CD4-positive, alpha-beta T cell treated with Interleukin-10 for 1 hour (primary cell): Measurements from ENCODE around the gene AIPL1.

ENCODE experiments used
- DNase-seq: peaks from one replicate; pipeline ENCODE4 v3.0.0-alpha.2; 2020

Gene AIPL1

GRCh38 chr17:6465206-6466003, 30.5 kb upstream of the AIPL1 start:
- no peak for DNase-seq

DNA sequence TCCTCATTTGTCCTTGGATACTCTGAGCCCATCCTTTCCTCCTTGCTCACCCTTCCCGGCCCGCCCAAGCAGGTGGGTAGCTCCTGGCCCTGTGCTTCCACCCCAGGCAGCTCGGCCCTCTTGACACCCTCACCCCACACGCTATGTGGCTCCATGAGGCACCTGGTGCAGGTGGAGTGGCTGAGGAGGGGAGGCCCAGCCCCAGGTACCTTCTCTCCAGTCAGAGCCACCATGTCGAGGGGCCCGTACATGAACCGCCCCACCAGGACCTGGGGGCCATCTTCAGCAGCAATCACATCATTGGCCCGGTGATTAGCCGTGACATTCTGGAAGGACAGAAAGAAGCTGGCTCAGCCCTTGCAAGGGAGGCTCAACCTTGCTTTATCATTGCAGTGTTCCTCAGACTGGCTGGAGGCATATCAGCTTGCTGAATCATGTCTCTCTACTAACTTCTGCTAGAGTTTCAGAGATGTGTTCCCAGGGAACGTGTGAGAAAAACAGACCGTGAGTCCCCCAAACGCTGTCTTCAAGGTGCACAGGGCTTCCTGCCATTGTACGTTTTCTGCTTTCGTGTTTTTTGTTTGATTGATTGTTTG, 29.6 kb upstream of the AIPL1 start:
- no peak for DNase-seq

GRCh38 chr17:6463616-6464445, 28.9 kb upstream of the AIPL1 start:
- DNase-seq, result no peak

DNA sequence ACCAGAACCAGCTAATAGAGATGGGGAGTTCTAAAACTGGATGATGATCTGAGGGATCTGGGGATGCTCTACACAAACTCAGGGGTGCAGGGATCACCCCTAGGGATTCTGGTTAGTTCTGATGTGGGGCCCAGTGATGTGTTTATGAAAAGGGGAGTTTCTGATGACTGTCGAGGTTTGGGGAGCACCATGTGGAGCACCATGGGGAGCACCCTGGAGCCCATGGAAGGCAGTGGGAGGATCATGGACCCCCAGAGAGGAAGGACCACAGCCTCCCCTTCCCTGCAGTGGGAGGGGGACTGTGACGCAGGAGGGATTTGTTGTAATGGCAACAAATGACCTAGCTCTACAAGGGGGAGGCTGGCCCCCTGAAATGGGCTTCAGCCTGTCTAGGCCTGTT, 27.8 kb upstream of the AIPL1 start:
- DNase-seq, result no peak

DNA sequence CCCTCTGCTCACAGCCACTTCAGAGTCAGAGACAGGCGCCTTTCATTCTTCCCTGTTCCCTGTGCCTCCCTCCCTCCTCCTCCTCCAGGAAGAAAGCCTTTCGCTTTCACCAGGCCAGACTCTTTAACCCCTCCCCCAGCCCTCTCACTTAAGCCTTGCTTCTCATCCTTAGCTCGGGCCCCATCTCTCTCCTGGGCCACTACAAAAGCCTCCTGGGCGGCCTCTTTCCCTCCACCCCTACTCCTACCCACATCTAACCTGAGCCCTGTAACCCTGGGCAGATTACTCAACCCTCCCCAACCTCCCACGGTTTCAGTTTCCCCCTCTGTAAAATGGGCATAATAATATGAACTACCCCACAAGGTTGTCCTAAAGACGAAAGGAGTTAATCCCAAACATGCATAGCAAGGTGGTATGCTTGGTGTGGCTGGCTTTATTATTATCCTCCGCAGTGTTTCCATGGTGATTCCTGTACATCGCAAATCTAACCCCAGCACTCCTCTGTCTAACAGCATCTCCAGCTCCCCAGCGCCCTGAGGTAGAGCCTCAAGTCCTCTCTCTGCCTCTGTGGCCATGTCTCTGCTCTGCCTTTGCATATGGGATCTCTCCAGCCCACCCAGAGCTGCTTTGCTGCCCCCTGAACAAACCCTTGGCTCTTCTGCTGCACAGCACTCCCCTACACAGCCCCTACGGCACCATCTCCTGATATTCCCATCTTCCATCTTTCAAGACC, 27.0 kb upstream of the AIPL1 start:
- no peak for DNase-seq

- no peak for DNase-seq
Measured at GRCh38 chr17:6461246-6461645, 26.3 kb upstream of the AIPL1 start.

DNA sequence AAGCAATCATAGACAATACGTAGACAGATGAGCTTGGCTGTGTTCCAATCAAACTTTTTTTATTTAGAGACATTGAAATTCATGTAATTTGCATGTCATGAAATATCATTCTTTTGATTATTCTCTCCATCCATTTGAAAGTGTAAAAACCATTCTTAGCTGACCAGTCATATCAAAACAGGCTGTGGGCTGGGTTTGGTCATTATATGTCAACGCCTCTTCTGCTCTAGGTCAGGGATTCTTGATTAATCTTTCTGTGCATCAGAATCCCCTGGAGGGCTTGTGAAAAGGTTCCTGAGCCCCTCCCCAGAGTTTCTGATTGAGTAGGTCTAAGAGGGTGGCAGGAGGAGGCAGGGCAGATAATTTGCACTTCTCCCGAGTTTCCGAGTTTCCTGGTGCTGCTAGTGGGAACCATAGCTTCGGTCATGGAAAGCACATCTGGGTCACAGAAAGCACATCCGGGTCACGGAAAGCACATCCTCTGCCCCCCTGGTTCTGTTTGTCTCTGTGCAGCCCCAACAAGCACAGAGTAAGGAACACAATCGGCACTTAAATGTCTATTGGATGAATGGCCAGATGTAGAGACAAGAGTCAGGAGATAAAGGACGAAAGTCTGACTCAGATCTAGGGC, 25.7 kb upstream of the AIPL1 start:
- DNase-seq, result no peak

DNA sequence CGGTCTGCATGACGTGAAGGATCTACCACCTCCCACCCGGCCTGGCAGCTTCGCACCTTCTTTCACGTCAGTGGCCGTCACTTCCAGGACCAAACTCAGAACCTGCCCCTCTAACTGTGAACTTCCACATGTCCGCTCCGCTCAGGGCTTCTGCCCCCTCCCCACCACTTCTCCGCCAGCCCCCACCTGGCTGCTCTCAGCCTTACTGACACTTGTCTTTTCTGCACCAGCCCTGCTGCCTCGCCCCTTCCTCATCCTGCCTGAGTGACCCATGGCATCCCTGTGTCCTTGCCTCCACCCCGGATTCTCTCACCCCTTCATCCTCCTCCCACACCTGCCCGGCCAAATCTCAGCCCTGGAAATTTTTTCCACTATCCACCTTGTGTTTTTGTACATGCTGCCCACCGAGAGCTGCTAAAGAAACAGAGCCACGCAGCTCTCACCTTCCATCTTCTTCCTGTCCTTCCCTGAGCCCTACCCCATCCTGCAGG, 23.6 kb upstream of the AIPL1 start:
- no peak for DNase-seq

DNA sequence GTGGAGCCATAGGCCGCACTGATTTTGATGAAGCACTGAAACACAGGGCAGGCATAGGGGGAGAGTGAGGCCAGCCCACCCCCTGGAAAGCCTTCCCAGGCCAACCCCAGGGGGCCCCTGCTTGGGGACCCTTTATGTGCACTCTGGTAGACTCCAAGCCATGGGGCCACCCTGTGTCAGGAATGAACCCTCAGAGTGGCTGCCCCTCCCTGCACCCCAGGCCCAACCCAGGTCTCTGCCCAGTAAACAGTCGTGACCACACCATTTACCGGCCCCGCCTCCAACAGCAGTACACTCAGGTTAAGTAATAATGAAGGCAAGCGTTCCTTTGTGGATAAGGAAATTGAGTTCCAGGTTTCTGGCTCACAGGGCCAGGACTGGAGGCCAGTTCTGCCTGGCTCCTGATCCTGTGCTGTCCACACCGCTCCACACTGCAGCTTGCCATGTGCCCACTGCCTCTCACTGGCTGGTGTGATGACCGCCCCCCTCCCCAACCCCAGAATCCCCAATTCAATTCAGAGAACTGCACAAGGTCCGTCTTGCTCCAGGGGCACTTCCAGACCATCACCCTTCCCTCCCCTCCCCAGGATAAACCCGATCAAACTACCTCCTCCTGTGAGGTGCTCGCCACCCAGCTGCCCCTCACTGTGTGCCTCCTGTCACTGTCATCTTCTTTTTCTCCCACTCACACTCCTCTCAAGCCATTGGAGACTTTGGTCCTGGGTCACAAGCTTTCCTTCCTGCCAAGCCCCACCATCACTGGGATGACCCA, 23.0 kb upstream of the AIPL1 start:
- no peak for DNase-seq

- DNase-seq, result no peak
Measured at GRCh38 chr17:6456914-6457687, 22.2 kb upstream of the AIPL1 start.

DNA sequence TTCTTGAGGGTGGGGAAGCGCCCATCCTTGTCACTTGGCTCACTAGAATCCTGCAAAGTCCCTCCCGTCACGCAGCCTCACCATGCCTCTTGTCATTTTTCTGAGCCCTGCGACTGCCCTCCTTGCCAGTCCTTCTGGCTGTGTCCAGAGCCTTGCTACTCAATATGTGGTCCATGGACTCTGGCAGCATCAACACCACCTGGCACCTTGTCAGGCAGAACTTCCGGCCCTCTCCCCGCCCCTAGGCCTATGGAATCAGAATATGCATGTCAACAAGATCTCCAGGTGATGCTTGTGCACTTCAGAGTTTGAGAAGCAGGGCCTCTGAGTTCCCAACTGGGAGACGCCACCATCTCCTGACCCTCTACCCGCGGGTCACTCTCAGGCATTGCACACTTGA, 21.4 kb upstream of the AIPL1 start:
- no peak for DNase-seq

DNA sequence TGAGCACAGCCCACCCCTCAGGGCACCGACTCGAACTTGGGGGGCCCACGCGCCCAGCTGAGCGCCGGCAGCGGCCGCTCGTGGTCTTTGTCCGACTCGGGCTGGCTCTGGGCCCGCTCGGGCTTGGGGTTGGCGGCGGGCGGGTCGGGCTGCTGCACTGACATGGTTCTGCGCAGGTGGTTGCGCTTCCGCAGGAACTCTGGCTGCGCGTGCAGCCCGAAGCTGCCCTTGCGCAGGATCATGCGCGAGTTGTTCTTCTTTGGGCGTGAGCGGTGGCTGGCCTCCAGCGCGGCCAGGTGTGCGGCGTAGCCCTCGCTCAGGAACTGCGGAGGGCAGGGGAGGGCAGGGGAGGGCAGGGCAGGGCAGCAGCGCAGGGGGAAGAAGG, 20.4 kb upstream of the AIPL1 start:
- peak; percentile 56 for DNase-seq

DNA sequence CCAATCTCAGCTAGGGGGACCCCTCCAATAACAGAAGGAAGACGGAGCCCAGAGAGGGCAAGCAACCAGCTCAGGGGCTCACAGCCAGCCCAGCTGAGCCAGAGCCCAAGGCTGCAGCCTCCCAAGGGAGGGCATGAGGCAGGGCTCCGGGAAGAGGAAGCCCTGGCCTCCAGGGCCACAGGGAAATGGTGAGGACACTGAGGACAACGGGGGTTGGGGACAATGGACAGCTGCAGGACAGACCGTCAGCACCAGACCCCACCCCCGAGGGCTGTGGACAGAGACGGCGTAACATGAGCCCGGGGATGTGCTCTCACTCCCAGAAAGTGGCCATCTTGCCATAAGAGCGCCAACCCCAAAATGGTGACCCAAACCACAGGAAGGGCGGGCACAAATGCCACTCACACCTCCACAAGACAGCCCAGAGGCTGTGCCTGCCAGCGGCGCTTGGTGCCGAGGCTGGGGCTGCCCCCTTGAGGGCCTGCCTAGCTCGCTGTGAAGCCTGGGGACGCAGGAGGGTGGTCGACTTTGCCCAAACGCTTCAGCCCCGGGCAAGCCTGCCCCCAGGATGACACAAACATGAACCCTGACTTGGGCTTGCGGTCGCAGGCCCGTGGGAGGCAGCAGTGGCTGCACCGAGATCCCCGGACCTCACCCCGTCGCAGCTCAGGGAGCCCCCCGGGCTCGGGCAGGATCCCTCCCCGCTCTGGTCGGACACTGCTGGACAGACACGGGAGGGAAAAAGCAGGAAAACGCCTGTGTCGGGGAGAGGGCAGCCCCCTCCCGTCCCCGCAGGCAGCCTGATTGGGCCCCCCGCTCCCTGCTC, 19.8 kb upstream of the AIPL1 start:
- no peak for DNase-seq

DNA sequence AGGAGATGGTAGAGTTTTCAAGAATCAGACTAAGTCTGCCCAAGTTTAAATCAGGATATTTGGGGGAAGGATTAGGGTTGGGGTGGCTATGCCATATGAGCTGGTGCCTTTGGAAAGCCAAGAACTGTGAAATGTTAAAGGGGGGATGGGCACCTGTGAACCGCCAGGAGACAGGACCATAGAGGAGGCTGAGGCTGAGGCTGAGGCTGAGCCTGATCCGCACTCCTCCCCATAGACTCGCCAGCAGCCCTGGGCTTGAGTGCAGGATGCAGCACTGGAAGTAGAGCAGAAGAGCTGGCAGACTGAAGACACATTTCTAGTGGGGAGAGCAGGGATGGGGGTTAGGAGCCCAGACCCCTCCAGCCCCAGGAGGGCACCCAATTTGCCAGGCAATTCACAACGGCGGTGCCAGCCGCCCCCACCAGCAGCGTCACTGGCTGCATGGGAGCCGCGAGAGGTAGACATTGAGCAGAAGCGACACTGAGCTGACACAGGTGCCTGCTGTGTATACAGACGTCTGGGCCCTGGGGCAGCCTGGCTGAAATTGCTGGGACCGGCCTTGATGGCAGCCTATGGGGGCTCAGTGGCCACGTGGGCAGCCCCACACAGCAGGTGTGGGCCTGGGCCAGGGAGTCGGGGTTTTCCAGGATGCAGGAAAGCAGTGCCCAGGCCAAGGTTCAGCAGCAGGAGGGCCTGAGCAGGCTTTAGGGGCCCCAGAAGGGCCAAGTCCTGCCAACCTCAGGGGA, 18.5 kb upstream of the AIPL1 start:
- DNase-seq, result no peak

- no peak for DNase-seq
Measured at GRCh38 chr17:6452471-6453266, 17.7 kb upstream of the AIPL1 start.

DNA sequence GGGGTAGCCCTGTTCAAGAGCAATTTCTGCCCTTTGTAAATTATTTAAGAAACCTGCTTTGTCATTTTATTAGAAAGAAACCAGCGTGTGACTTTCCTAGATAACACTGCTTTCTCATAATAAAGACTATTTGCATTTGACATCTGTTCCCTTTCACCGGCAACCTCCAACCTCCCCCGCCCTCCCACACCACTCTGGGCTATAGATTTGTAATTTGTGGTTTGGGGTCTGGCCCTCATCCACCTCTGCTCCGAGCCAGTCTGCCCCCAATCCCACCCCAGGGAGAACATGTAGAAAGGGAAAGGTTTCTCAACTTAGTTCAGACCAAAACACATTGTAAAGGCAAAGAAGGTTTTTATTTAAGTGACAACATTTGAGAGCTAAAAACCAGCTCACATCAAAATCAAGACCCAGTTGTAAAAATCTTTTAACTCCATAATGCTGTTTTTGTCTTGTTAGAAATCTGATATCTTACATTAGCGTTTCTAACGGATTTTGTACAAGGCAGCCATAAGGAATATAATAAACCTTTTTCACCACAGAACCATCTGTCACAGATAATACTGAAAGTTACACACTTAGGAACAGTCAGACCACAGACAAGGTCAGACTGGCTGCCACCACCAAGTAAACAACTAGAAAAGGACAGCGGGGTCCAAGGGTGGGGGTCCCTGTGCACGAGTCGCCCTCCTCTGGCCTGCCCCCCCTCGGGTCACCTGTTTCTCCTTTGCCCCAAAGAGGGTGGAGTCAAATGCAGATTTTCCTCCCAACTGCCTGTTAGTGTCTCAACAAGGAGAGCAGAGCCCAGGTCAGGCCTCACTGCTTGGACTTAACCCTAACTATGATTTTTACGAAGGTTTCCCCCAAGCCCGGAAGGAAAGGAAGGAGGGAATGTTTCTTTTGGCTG, 16.3 kb upstream of the AIPL1 start:
- DNase-seq, result no peak

- no peak for DNase-seq
Measured at GRCh38 chr17:6449307-6449706, 14.4 kb upstream of the AIPL1 start.
